HG02870 (cell line): ENCODE results near the gene PLCG1.

Experiments
- ATAC-seq: cut with Tn5 transposase; IDR thresholded peaks from one replicate; pipeline ENCODE4 v1.9.1; 2021; ENCODE audit warnings: mild to moderate bottlenecking, moderate library complexity; ENCODE audit not compliant: unreplicated experiment

Gene PLCG1

GRCh38 chr20:41202426-41202825 is 65.1 kb downstream of the PLCG1 start:
- ATAC-seq, result no peak

GRCh38 chr20:41203660-41204059 is 66.3 kb downstream of the PLCG1 start:
- no peak for ATAC-seq

- no peak for ATAC-seq
Measured at GRCh38 chr20:41204304-41205265, 67.2 kb downstream of the PLCG1 start.

GRCh38 chr20:41205313-41205712 is 68.0 kb downstream of the PLCG1 start:
- no peak for ATAC-seq

- no peak for ATAC-seq
Measured at GRCh38 chr20:41213150-41213820, 75.9 kb downstream of the PLCG1 start.

- ATAC-seq, result no peak
Measured at GRCh38 chr20:41214202-41214601, 76.9 kb downstream of the PLCG1 start.

GRCh38 chr20:41214666-41215065 is 77.3 kb downstream of the PLCG1 start:
- ATAC-seq, result no peak

- ATAC-seq, result no peak
Measured at GRCh38 chr20:41217422-41217821, 80.1 kb downstream of the PLCG1 start.

GRCh38 chr20:41218466-41218865 is 81.1 kb downstream of the PLCG1 start:
- ATAC-seq, result no peak

- no peak for ATAC-seq
Measured at GRCh38 chr20:41219824-41220223, 82.5 kb downstream of the PLCG1 start.

GRCh38 chr20:41221614-41222218 is 84.4 kb downstream of the PLCG1 start:
- no peak for ATAC-seq

GRCh38 chr20:41222296-41222695 is 85.0 kb downstream of the PLCG1 start:
- ATAC-seq, result no peak

GRCh38 chr20:41222703-41223102 is 85.4 kb downstream of the PLCG1 start:
- ATAC-seq, result no peak

GRCh38 chr20:41223112-41223511 is 85.8 kb downstream of the PLCG1 start:
- no peak for ATAC-seq

GRCh38 chr20:41224281-41224680 is 86.9 kb downstream of the PLCG1 start:
- no peak for ATAC-seq

GRCh38 chr20:41225091-41225490 is 87.7 kb downstream of the PLCG1 start:
- ATAC-seq, result no peak

- ATAC-seq, result no peak
Measured at GRCh38 chr20:41226426-41226825, 89.1 kb downstream of the PLCG1 start.
